Peyer's patch (tissue), 4 donors: ENCODE measurements around the gene ALAS1.

Source experiments
- CTCF ChIP-seq, 6 experiments: fragments of 450-650 bp in 4 of 6; fragments of 200-600 bp in 2 of 6; sonication (generic) in 1 of 6; IDR thresholded peaks; one replicate each; pipeline ENCODE4 v1.5.1; 2017 to 2019; ENCODE audit warnings: antibody characterized with exemption in 6 of 6, mild to moderate bottlenecking in 3 of 6, moderate library complexity in 1 of 6
- POLR2A ChIP-seq, 2 donors: fragments of 450-650 bp; IDR thresholded peaks; one replicate each; pipeline ENCODE4 v1.5.1; 2017; ENCODE audit warnings: antibody characterized with exemption in 2 of 2, mild to moderate bottlenecking in 2 of 2, moderate library complexity in 2 of 2

- no peak for TF ChIP-seq CTCF (IDR thresholded peaks at IDR 0.05)
- TF ChIP-seq POLR2A (IDR thresholded peaks at IDR 0.05), result no peak
These were observed 36.8 kb downstream of the ALAS1 start for GRCh38 chr3:52234516-52235447.
